Stromal cell of bone marrow (primary cell): ENCODE data around the gene NME7.

Experiments used
- DNase-seq: peaks from one replicate; pipeline ENCODE4 v3.0.0-alpha.2; 2012; ENCODE audit warnings: low read depth

Gene NME7

GRCh38 chr1:169155675-169156074 lies 211.9 kb downstream of the NME7 start:
- DNase-seq = no peak

DNA sequence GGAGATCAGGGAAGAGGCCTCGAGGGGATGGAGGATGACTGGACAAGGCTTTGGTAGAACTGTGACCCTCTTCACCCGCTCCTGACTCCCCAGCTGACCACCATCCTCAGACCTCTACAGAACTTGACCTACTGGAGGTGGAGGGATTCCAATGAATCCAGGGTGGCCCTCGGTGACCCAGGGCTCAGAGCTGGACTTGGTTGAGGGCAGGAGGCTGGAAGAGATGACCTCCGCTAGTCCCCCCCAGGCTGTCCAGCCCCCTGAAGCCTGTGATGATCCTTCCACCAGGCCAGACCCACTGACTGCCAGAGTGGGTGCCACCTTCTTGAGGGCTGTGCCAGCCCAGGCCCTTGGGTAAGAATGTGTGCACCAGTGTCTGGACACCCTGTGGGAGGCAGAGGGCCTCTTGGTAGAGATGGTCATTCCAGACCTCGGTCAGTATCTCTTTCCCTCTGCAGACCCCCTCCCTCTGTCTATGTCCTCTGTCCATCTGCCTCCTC lies 216.2 kb downstream of the NME7 start:
- no peak for DNase-seq

- DNase-seq = no peak
Measured at GRCh38 chr1:169150641-169151337, 216.8 kb downstream of the NME7 start.

GRCh38 chr1:169149555-169150286 lies 217.9 kb downstream of the NME7 start:
- no peak for DNase-seq

DNA sequence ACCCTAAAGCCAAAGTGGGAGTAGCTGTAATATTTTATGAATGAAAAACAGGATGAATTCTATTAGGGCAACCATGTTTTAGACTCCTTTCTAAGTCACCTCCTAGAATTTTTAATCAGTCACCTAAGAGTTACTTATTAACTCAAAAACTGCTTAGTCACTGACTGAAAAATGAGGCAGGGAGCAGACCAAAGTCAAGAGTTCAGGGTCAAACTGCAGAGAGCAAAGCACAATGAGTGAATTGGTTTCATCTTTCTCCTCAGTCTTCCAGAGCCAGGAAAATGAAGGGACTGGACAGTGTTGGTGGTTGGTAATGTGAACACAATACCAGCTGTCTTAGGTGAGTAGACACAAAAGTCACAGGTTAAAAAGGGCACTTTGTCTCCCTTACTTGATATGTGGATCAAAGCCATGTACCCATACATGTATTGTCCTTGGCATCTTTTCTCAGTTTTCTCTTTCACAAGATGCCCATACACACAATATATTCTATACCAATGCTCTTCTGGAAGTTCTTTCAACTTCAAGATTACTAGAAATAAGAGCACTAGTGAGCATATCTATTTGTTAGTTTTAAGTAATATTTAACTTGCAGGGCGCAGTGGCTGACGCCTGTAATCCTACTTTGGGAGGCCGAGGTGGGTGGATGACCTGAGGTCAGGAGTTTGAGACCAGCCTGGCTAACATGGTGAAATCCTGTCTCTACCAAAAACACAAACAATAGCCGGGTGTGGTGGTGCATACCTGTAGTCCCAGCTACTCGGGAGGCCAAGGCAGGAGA lies 218.9 kb downstream of the NME7 start:
- no peak for DNase-seq

DNA sequence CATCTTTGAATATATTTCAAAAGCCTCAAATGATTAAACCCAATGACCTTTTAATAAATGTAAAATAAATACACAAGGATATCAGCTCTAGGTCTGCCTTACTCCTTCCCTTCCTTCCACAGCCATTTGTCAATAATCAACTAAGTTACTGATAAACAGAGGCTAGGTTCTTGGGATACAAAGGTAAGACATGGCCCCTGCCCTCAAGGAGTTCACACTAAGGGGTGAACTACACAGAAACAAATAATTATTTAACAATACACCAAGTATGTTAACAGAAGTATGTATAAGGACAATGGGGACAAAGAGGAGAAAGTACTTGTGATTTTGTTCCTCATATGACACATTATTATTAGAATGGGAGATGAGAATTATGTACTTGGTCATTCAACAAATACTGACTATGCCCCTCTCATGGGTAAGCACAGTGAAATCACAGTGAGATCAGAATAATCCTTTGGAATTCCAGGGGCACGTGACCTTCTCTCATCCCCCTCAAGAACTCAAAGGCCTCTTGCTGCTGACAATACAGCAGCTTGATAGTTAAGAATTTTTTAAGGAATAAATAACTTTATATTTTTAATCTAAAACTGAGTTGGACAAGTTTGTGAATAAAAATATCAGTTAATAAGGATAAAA lies 220.9 kb downstream of the NME7 start:
- no peak for DNase-seq

DNA sequence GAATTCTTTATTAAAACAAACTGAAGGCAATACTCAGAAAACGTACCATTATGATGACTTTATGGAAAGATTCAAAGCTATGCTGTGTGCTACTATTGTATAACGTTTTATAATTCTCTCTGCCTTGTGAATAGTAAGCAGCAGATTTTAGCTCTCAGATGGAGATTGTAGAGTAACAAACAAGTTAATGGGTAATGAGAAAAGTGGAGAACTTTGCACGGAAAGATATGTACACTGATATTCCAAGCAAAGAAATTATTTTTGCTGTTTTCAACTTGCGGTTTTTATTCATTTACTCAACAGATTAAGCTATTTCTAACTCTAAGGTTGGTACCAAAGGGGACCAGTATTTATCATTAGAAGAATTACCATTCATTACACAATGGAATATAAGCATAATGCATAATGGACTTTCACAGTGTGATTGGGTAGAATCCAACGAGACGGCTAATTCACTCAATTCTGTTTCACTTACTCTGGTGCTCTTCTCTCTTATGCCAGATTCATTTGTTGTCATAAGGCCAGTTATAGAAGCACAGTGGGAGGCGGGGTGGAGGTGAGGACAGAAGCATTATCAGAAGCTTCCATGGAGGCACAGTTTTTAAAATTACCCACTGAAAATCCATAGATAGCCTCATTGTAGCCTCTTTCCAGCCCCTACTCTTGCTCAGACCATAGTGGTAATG lies 222.5 kb downstream of the NME7 start:
- DNase-seq = no peak

DNA sequence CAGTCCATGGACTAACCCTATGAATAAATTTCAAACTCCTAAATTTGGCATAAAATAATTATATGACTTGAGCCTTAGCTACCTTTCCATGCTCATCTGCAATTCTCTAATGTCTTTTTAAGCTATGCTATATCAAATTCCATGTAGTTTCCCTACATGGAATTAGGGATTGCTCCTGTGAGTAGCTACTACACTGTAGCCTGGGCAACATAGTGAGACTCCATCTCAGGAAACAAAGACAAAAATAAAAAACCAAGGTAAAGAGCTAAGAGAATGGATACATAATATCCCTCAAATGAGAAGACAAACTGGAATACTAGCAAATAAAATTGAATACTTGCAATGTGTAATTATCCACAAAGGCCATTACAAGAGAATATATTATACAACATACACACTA lies 223.6 kb downstream of the NME7 start:
- DNase-seq = no peak

DNA sequence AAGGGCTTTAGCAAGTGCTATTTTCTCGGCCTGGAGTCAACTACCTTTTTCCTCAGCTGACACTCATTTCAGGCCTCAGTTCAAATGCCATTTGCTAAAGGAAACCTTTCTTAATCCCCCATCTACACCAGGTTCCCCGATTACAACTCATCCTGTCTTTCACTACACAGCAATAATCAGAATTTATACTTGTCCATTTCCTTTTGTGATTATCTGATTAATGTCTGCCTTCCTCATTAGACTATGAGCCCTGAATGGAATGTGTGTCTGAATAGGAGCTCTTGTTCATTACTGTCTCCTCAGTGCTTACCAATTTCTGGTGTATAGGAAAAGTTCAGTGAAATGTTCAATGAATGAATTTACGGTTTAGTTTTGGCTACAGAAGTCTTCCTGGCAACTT lies 224.3 kb downstream of the NME7 start:
- DNase-seq = no peak

DNA sequence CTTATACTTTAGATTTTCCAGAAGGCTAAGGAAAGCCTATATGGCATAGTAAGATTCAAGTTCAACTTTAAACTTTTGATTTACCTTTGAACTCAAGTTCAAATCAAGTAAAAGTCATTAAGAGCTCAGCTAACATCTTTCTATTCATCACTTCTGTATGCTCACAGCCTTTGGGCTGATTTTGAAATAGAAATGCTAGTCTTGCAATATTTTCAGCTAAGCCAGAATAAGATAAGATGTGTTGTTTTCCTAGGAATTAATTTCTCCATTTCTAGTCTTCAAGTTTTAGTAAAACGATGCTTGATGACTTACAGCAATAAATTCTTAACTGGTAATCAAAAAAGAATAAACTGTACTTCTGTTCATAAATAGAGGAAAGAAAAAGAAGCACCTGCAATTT lies 225.5 kb downstream of the NME7 start:
- no peak for DNase-seq

- no peak for DNase-seq
Measured at GRCh38 chr1:169141356-169141755, 226.2 kb downstream of the NME7 start.

GRCh38 chr1:169138866-169139670 lies 228.5 kb downstream of the NME7 start:
- no peak for DNase-seq

DNA sequence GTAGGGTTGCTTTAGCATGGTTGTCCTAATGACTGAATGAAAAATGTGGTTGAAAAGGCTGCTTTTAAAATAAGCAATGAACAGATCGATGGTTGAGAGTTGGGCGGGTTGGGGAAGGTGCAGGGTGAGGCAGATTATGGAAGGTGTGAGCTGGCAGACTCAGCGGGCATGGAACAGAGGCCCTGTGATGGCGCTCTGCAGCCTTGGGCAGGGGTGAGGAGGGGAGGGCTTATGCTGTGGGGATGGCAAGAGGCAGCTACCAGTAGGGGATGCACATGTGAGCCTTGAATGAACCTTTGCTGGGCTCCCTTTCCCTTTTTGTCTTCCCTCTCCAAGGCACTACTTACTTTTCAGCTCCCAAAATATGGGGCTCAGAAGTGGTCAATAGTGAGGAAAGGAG lies 230.2 kb downstream of the NME7 start:
- no peak for DNase-seq

GRCh38 chr1:169133801-169134502 lies 233.6 kb downstream of the NME7 start:
- DNase-seq = no peak

DNA sequence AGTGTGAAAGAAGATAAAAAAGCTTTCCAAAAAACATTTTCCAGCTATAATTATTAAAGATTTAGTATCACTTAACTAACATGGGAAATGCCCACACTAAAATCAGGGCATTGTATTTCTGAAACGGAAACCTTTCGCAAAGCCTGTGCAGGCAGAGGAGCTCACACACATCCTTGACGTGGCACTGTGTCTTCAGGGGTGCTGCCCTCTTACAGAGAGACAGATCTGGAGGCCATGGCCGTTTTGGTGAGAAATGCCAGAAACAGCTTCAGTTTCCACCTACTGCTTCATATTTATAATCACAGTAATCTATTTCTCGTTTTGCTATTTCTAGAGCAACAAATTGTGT lies 234.4 kb downstream of the NME7 start:
- DNase-seq = no peak

GRCh38 chr1:169132512-169133227 lies 234.9 kb downstream of the NME7 start:
- no peak for DNase-seq

DNA sequence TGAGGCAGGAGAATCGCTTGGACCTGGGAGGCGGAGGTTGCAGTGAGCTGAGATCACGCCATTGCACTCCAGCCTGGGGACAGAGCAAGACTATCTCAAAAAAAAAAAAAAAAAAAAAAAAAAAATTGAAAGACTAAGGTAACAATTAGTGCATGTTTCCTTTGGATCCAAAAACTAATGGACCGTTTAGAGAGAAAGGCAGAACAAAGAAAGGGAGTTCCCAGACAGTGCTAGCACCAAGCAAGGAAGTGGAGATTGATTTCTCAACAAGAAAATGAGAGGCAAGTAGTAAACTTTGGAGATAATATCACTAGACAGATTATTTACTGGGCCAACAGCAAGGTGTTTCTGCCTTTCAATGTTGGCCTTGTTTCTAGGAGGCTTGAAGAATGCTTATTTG lies 236.9 kb downstream of the NME7 start:
- no peak for DNase-seq

GRCh38 chr1:169129109-169129784 lies 238.3 kb downstream of the NME7 start:
- no peak for DNase-seq

DNA sequence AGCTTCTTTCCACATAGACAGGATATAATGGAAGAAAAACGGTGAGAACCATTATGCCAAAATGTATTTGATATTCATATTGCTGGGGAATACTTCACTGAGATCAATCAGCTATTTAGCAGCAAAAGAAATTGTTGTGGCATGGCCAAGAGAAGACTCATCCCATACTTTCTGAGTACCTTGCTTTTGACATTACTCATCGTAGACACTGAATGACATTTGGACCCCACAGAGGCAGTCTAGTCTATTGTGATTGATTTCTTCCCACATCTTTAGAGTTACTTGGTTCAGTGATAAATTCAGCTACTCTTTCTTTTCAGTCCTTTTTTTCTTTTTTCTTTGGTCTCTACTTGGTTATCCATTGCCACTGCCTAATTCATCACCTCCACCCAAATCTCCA lies 239.0 kb downstream of the NME7 start:
- no peak for DNase-seq
